Heart left ventricle (tissue), 16 donors: ENCODE measurements around the gene CLEC2L. TPM values are rescaled to one million over a fixed set of nuclear protein-coding genes. Genes with fewer than 3 reads are reported as not detected.

Source experiments
- ATAC-seq, 4 donors: fragments of 200-7000 bp; cut with Tn5 transposase; one replicate each; pipeline ENCODE4 v1.9.1; 2020 to 2022; ENCODE audit warnings: moderate library complexity in 4 of 4, mild to moderate bottlenecking in 3 of 4, moderate number of reproducible peaks in 1 of 4
- DNase-seq, 5 donors: peaks; one replicate each; pipeline ENCODE4 v3.0.0-alpha.2; 2020
- H3K27ac ChIP-seq, 12 donors: fragments of 200-600 bp; sonication (generic) in 4 of 12; one replicate each; pipeline versions ENCODE4 v1.5.0 to v1.8.0; 2016 to 2022; ENCODE audit warnings: mild to moderate bottlenecking in 2 of 12
- H3K27me3 ChIP-seq, 9 donors: fragments of 200-600 bp; sonication (generic) in 2 of 9; one replicate each; pipeline versions ENCODE4 v1.5.1 to v1.8.0; 2016 to 2022; ENCODE audit warnings: mild to moderate bottlenecking in 3 of 9
- H3K36me3 ChIP-seq, 9 donors: fragments of 200-600 bp; sonication (generic) in 2 of 9; one replicate each; pipeline versions ENCODE4 v1.5.0 to v1.8.0; 2018 to 2022; ENCODE audit warnings: mild to moderate bottlenecking in 2 of 9
- H3K4me1 ChIP-seq, 12 donors: fragments of 200-600 bp; sonication (generic) in 4 of 12; one replicate each; pipeline versions ENCODE4 v1.5.0 to v1.8.0; 2016 to 2022; ENCODE audit warnings: mild to moderate bottlenecking in 3 of 12
- H3K4me3 ChIP-seq, 12 donors: fragments of 200-600 bp; sonication (generic) in 4 of 12; one replicate each; pipeline versions ENCODE4 v1.5.0 to v1.8.0; 2017 to 2022; ENCODE audit warnings: mild to moderate bottlenecking in 9 of 12, moderate library complexity in 4 of 12
- H3K9me3 ChIP-seq, 12 donors: fragments of 200-600 bp; sonication (generic) in 4 of 12; one replicate each; pipeline versions ENCODE4 v1.5.0 to v1.8.0; 2016 to 2022; ENCODE audit warnings: mild to moderate bottlenecking in 1 of 12
- POLR2A ChIP-seq, 2 donors: fragments of 450-650 bp; IDR thresholded peaks; one replicate each; pipeline ENCODE4 v1.6.1; 2017; ENCODE audit warnings: antibody characterized with exemption in 2 of 2, mild to moderate bottlenecking in 2 of 2, moderate library complexity in 2 of 2
- WGBS, 4 donors: extraction: QIAGEN DNeasy Blood & Tissue Kit in 2 of 4; methylation state at CpG; one replicate each; pipeline versions ENCODE4 v1.1.5 to v1.1.7; 2013 to 2018; 5-methylcytosine and 5-hydroxymethylcytosine counted together
- intact Hi-C, 10 donors: fragments of 100-400 bp; cut with DNase I; formaldehyde crosslinking; loops; one replicate each; pipeline versions ENCODE4 v1.11.1 to v1.14.2; 2022
- polyA plus RNA-seq, 2 donors: library from polyadenylated mRNA; stranded (reverse); fragments of 200-250 nt; gene quantifications; one replicate each; pipeline ENCODE4 v1.2.3, GENCODE V29; 2013
- total RNA-seq, 9 donors: library from RNA; depleted of rRNA in 2 of 9; stranded (reverse); fragments of >200 nt in 2 of 9; fragmentation: NEBNext Ultra II Directional in 3 of 9; extraction: Animal tissue kit (Norgen Biotek cat#: 25700) in 3 of 9; gene quantifications; one replicate each; pipeline versions ENCODE4 v1.1.0 to v1.2.4, GENCODE V29; 2016 to 2023
- TF ChIP-seq, protein P1 (sequence below), 12 donors: fragments of 200-600 bp; sonication (generic) in 4 of 12; IDR thresholded peaks; one replicate each; pipeline versions ENCODE4 v1.5.0 to v1.8.0; 2018 to 2022; ENCODE audit warnings: antibody characterized with exemption in 12 of 12, mild to moderate bottlenecking in 5 of 12
- donor health status: ischemic (EF 13 %, LVEDD 7.1; RV severe dilation, severe dysfunction).
- donor health status: healthy with polysubstance abuse.
- donor health status: DM: no; HTN: yes; CAD: no.
- donor health status: DM: no; HTN: no; CAD: no.
- donor health status: ischemic (EF 25% LVEDD 6.9; RV normal size, moderate dysfunction).
- donor health status: ischemic (EF 25% LVEDD 5.7; RV mildly dilated, moderate dysfunction).
- donor health status: healthy.
- donor health status: DM: yes; HTN: yes; CAD: no.
- donor health status: ischemic (EF 35%, LVEDD 5.7; RV mildly dilated, moderate dysfunction).
- donor health status: nonischemic (EF 11% LVEDD 7.7; RV severe dilation, severe dysfunction).
- donor health status: DM: yes; HTN: yes; CAD: no.
- donor health status: PGD.
- donor health status: ischemic (EF 29% LVEDD 5.4; RV normal size, mild dysfunction).
- donor health status: nonischemic (EF 23%, LVEDD 6.1; RV moderate dilation, normal function).

CLEC2L gene
- total and polyA plus RNA-seq, 11 donors = 0.18 to 0.36 TPM; not detected in 9

DNA sequence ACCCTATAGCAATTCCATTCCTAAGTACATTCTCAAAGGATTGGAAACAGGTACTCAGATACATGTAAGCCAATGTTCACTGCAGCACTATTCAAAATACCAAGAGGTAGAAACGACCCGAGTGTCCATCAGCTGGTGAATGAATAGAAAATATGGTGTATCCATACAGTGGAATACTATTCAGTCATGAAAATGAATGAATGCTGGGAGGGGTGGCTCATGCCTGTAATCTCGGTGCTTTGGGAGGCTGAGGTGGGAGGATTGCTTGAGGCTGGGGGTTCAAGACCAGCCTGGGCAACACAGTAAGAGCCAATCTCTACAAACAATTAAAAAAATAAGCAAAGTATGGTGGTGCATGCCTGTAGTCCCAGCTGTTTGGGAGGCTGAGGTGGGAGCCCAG, 62.8 kb downstream of the CLEC2L start:
- 91 to 99% (median 96%) methylated on average over 3 of the region's 3 CpGs for WGBS, 4 donors
- no peaks in the 10 kb centered on the region for H3K27me3 ChIP-seq
- TF ChIP-seq, protein P1, sequence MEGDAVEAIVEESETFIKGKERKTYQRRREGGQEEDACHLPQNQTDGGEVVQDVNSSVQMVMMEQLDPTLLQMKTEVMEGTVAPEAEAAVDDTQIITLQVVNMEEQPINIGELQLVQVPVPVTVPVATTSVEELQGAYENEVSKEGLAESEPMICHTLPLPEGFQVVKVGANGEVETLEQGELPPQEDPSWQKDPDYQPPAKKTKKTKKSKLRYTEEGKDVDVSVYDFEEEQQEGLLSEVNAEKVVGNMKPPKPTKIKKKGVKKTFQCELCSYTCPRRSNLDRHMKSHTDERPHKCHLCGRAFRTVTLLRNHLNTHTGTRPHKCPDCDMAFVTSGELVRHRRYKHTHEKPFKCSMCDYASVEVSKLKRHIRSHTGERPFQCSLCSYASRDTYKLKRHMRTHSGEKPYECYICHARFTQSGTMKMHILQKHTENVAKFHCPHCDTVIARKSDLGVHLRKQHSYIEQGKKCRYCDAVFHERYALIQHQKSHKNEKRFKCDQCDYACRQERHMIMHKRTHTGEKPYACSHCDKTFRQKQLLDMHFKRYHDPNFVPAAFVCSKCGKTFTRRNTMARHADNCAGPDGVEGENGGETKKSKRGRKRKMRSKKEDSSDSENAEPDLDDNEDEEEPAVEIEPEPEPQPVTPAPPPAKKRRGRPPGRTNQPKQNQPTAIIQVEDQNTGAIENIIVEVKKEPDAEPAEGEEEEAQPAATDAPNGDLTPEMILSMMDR (IDR thresholded peaks at IDR 0.05) = no peak
- TF ChIP-seq POLR2A (IDR thresholded peaks at IDR 0.05) = no peak

DNA sequence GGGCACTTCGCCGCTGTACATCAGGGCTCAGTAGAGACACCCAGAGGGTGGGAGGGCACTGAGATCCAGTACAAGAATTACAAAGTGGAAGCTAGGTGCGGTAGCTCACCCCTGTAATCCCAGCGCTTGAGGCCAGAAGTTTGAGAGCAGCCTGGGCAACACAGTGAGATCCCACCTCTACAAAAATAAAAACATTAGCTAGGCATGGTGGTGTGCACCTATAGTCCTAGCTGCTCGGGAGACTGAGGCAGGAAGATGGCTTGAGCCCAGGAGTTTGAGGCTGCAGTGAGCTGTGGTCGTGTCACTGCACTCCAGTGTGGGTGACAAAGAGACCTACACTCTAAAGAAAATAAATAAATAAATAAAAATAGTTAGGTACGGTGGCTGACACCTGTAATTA, 64.0 kb downstream of the CLEC2L start:
- DNase-seq = no peak
- no peak overlapping the region for H3K4me3 ChIP-seq
- H3K4me1 ChIP-seq = peaks cover 0 to 11% (median 0%) of the 10 kb centered on the region in 12 donors
- H3K9me3 ChIP-seq = no peaks in the 10 kb centered on the region
- intact Hi-C loops = no loop called here
- no peak overlapping the region for H3K27ac ChIP-seq
- 96 to 98% (median 97%) methylated on average over 7 of the region's 7 CpGs for WGBS, 4 donors
- H3K27me3 ChIP-seq = no peaks in the 10 kb centered on the region
- no peak for ATAC-seq
- no peak for TF ChIP-seq POLR2A (IDR thresholded peaks at IDR 0.05)
- TF ChIP-seq, protein P1 (IDR thresholded peaks at IDR 0.05) = no peak
- peaks cover 9 to 100% (median 96%) of the 10 kb centered on the region in 9 donors for H3K36me3 ChIP-seq

More for the DNA sequence above, 62.8 kb downstream of the CLEC2L start:
- peaks cover 0 to 11% (median 0%) of the 10 kb centered on the region in 12 donors for H3K4me1 ChIP-seq
- no peaks in the 10 kb centered on the region for H3K9me3 ChIP-seq
- DNase-seq = no peak
- intact Hi-C loops = no loop called here
- H3K36me3 ChIP-seq = peaks cover 13 to 100% (median 96%) of the 10 kb centered on the region in 9 donors
- no peak overlapping the region for H3K4me3 ChIP-seq
- no peak for ATAC-seq
- H3K27ac ChIP-seq = no peak overlapping the region

DNA sequence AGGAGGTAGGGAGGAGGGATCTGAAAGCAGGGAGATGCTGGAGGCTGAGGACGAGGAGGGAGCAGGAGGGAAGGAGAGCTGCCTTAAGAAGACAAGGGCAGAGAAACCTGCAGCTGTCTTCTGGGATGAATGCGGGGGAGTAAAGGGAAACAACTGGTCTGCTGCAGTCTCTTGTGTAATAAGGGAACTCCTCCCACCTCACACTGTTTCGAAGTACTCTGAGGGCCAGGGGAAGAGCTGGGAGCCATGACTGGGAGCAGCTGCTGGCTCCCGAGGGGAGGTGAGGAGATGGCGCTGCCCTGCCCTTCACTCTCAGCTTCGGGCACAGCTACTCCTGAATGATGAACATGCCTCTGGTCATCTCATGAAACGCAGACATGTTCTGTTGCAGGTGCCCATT, 65.1 kb downstream of the CLEC2L start:
- peak in 1 of 5 donors; percentile 42 for DNase-seq
- intact Hi-C loops = no loop called here
- Histone ChIP-seq H3K9me3 (no peaks in the 10 kb centered on the region), H3K27ac (no peak overlapping the region), H3K27me3 (no peaks in the 10 kb centered on the region), H3K36me3 (peaks cover 3 to 100% (median 96%) of the 10 kb centered on the region in 9 donors), H3K4me3 (no peak overlapping the region), H3K4me1 (peaks cover 0 to 11% (median 0%) of the 10 kb centered on the region in 12 donors)
- peak in 3 of 4 donors; percentile 71 to 90 (median 75) for ATAC-seq
- TF ChIP-seq POLR2A (IDR thresholded peaks at IDR 0.05) = no peak
- TF ChIP-seq, protein P1 (IDR thresholded peaks at IDR 0.05) = no peak
- WGBS, 4 donors = 52 to 59% (median 56%) methylated on average over 6 to 7 of the region's 7 CpGs

DNA sequence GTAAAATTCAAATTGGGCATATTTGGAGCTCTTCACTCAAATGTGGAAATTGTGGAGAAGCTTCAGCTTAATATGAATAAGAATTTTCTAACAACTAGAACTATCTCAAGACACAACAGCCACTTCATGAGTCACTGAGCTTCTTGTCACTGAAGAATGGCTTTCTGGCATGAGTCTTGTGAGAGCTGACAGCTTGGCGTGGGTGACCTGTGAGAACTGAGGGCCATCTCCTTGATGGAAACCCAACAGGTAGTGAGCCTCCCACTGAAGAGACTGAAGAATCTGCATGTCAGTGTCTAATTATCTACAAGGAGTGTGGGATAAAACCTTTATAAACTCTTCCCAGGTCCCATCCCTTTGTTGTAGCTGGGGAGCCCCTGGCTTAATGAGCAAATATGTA, 66.0 kb downstream of the CLEC2L start:
- Histone ChIP-seq H3K27me3 (no peaks in the 10 kb centered on the region), H3K9me3 (no peaks in the 10 kb centered on the region), H3K36me3 (peaks cover 2 to 100% (median 96%) of the 10 kb centered on the region in 9 donors), H3K4me1 (peaks cover 0 to 11% (median 0%) of the 10 kb centered on the region in 12 donors), H3K27ac (no peak overlapping the region), H3K4me3 (no peak overlapping the region)
- TF ChIP-seq, protein P1 (IDR thresholded peaks at IDR 0.05) = no peak
- no peak for TF ChIP-seq POLR2A (IDR thresholded peaks at IDR 0.05)
- DNase-seq = no peak
- no peak for ATAC-seq
- WGBS, 4 donors = 93 to 99% (median 96%) methylated on average over 1 of the region's 1 CpG
- intact Hi-C loops = no loop called here
